GM03348 (cell line): Measurements from ENCODE around the gene NCKAP5.
"Not testable (repeated sequence)": the region's sequence is repeated elsewhere in the genome, so short reads cannot be mapped to it uniquely, and the experiment has no call there.

Experiments used
- DNase-seq: peaks from one replicate; pipeline ENCODE4 v3.0.0; 2012; ENCODE audit warnings: low spot score

NCKAP5 gene

DNA sequence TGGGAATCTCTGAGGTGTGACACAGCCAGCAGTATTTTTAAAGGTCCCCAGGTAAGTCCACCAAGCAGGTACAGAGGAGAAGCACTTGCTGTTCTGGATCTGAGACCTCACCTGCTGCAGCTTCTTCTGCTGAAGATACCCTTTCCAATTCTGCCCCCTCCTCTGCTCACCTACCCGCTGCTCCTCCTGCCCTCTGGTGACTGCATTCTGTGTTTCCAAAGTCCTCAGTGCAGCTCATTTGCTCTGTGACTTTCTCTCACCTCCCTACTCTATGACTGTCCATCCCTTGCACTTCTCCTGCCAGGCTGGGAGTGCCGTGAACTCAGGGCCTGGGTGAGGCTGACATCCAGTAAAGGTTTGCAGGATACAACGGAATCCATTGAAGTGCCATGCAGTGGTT is 693.1 kb downstream of the NCKAP5 start:
- no peak for DNase-seq

DNA sequence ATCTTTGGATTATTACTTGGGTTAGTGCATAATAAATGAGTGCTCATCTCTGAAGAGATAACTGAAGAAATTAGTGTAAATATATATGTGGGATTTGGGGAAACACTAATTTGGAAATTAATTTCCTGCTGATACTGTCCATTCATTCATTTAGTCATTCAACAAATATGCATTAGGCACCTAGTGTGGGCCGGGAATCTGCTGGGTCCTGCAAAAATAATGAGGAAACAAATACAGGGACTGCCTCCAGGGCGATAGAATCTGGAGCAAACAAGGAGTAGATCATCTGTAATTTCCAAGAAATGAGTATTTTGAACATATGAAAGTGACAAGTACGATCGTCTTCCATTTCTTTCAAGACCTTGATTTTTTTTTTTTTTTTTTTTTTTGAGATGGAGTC is 694.5 kb downstream of the NCKAP5 start:
- DNase-seq, result no peak

DNA sequence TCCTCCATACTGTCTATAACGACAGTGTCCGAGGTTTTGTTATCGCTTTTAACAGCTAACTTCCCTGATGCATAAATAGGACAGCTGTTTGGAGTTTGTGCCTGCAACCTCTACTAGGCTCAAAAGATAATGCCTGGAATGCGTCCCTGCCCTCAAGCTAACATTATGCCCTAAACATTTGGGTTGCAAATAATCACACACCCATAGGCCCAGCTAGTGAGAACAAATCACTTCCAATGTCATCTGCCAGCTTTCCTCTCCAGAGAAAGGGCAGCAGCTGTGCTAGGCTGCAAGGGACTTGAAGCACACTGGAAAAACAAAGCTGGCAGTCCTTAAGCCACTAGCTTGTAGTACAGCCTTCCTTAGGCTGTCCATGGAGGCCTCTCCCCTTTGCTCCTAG is 696.4 kb downstream of the NCKAP5 start:
- no peak for DNase-seq

DNA sequence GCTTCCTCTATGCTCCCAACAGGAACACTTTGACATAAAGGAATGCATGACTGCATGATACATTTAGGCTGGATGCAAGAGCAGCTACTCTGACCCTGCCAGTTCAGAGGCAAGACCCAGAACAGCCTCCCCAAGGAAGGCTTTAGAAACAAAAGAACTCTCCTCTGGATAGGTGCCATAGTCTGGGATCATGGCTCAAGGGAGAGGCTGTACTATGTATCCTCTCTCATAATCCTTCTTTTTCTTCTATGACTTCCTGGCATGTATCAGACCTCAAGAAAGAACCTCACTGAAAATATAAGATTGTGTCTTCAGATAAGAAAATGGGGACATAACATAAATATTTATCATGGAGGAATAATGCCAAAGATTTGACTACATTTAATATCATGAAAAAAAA is 704.3 kb downstream of the NCKAP5 start:
- DNase-seq, result no peak

DNA sequence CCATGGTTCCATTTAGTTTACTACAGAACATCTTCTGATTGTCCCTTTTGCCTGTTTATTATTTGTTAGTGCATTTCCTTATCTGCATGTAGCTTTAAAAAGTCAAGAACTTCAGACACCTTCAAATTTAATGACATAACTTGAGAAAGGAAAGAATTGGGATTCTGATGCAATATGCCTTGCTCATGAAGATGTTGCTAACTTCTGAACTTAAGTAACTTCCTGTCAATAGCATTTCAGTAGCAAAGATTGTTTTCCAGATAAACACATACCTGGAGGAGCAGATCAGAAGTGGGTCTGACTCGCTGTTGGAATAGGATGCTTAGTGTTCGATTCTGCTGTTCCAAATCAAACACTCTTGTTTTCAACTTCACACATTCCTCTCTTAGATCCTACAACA is 708.0 kb downstream of the NCKAP5 start:
- DNase-seq, result no peak

DNA sequence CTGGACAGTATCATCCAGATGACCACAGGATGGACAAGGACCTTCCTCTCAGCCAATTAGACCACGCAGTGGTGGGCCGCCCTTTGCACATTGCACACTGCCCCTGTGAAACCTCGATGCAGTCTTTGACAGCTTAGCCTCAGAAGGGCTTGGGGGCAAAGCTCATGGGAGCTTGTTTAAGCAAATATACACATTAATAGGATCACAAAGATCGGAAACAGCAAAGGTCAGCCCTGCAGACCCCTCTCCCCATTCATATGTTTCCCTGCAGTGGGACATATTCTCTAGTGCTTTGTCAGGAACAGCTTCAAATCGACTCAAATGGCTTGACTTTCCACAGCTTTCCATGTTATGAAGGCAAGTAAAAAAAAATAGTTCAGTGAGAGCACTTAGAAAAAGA is 708.7 kb downstream of the NCKAP5 start:
- DNase-seq, result no peak

DNA sequence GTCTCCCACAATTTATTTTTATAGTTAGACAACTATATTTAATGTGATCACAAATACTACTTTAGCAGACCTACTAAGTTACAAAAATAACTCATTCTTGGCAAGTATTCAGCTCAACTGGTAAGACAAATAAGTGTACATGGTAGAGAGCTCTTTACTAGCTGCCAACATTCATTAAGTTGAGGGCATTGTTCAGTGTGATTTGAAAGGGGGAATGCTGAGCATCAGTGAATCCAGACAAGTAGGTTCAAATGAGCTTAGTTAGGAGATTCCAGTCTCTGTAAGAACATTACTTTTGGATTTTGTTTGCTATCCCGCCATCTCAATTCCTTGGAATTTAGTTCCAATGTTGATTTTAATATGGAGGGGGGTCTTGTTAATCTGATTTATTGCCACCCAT is 710.9 kb downstream of the NCKAP5 start:
- DNase-seq, result no peak

DNA sequence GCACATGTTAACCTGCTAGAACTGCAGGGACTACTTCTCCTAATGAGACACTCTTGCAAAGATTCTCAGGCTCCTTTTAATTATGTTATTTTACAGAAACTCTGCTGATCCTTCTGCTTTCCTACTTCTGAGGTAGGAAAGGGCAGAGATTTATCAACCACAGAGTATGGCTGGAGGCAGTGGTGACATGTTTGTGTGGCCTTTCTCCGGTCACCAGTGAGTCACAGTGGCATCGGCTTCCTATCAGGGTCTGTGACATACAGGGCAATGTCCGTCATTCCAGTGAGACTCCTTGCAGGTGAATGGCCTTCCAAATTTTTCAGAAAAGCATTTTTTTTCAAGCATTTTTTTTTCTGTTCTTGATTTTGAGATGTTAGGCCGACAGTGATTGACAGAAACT is 717.6 kb downstream of the NCKAP5 start:
- no peak for DNase-seq

DNA sequence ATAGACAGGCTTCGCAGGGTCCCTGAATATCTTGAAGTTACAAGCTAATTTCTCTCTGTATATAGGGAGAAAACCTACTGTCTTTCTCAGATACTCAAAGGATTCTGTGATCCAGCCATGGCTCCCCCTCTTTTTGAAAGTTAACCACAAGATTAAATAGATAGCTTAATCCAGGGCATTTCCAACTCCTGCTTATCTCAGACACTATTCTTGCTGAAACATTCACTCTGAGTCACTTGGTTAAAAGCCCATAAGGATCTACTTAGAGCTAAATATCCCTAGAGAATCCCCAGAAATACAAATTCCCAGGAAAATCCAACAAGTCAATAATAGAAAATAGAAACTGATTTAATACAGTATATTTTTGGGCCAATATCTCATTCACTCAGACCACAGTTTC is 719.1 kb downstream of the NCKAP5 start:
- peak; percentile 36 for DNase-seq

DNA sequence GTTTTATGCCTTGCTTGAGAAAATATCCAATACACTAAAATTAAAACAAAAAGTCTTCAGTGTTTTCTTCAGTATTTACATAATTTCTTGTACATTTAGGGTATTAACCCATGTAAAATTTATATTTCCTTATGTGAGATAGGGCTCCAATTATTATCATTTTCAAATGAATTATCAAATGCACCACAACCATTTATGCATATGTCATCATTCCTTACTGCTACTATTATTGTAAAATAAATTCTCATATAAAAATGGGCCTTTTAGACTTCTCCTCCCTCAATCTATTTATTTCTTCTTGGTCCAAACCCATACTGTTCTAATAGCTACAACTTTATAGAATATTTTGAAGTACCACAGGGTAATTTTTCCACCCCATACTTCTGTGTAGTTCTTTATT is 722.9 kb downstream of the NCKAP5 start:
- DNase-seq, result no peak

DNA sequence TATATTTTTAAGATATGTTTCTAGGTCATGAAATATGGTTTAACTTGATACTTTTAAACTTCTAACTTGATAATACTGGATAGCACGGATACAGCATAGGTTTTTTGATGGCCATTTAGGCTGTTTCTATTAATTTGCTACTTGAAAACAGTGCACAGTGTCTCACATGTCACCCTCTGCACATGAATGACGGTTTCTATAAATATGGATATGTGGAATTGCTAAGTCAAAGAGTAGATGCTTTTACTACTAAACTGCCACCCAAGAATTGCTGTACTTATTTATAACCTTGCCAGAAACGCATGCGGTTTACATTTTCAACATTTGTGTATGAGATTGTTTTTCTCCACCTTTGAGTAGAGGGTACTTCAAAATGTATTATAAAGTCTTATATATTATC is 723.7 kb downstream of the NCKAP5 start:
- no peak for DNase-seq

DNA sequence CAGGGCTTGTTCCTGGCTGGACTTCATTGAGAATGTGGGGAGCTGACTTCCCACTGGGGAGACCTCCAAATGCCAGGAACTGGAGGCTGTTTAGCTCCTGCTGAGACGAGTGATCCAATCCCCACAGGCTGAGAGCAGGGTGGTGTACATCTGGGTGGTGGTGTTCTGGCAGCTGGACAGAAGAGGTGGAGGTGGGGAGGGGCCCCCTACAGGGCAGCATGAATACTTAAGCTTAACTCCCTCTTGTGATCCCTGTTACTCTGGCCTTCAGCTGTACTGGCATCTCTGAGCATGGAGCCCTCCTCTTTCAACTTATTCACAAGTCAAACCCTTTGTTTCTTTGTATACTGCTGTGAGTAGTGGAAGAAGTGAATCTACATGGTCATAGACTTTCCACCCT is 730.5 kb downstream of the NCKAP5 start:
- no peak for DNase-seq

DNA sequence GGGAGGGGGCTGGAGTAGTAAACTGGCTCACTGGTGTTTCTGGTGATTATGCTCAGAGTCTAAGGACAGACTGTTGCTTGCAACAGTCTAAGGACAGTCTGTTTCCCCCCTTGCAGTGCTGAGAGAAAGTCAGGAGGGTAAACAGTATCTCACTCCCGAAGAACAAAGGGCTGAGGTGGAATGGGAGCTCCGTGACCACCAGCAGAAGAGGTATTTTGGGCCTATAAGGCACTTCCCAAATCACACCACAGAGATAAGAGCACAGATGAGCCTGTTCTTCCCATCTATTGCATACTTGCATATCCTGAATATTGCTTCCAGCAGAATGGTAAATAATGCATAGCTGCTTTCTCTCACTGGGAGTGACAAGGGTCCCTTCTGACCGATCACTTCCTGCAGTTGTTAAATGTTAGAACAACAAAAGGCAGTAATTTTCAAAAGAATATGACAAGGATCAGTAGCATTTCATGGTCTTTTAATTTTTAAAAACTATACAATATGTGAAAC is 737.9 kb downstream of the NCKAP5 start:
- no peak for DNase-seq

DNA sequence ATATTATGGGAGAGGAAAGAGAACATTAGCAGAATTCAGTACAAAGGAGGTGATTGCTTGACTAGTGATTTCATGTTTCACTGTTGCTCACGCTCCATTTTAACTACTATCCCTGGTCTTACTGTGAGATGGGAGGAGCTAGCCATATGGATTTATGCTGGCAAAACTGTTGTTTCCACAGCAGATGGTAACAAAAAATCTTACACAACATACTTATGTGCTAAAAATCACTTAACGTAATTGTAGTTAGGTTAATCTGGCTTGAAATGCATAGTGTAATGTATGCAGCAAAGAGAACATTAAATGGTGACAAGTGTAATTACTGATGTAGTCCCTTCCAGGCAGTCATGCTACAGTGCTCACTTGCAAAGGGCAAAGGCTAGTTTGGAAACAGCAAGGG is 742.7 kb downstream of the NCKAP5 start:
- DNase-seq, result no peak

DNA sequence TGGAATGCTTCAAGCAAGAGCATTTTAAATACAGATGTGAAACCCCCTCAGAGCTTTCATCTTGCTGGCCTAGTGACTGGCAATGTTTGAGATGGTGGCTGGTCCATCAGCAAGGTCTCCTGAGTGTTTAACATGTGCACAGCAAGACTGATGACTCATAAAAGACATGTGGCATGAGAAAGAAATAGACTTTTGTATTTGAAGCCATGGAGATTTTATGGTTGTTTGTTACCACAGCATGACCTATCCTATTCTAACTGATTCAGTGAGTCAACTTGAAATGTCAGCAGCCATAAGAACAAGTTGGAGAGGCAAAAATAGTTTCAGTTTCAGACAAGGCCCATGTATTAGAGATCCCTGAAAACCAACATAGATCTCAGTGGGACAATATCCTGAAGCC is 743.5 kb downstream of the NCKAP5 start:
- no peak for DNase-seq

DNA sequence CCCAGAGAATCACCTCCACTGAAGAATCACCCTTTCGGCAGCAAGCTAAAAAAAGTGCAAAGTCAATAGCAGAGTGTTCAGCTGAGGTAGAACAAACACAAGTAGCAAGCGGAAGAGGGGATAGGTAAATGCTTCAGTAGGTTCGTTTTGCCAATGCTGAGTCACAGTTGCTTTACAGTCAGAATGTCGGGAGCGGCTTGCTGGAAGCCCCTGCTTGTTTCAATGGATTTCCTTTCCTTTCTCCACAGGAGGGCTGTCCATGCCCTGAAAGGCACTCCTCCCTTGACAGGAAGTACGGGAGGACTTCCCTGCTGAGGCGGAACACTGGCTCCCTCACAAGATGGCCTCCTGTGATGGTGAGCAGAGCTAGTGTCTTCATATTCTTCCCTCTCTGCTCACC is 752.0 kb downstream of the NCKAP5 start:
- no peak for DNase-seq

DNA sequence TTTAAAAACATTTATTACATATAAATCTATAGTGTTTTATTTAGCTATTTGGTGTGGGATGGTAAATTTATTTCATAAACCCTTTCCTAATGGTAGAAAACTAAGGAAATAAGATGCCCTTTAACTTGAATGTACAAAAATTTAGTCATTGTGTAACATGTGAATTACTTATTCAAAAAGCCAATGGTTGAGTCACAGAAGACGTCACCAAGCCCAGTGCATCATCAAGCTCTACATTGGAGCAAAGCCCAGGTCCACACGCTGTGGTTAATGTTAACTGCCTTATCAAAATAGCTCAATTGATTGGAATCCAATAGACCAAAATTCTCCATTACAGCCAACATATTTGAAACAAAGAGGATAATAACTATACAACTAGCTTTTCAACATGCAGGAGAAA is 752.7 kb downstream of the NCKAP5 start:
- DNase-seq, result peak; percentile 22

DNA sequence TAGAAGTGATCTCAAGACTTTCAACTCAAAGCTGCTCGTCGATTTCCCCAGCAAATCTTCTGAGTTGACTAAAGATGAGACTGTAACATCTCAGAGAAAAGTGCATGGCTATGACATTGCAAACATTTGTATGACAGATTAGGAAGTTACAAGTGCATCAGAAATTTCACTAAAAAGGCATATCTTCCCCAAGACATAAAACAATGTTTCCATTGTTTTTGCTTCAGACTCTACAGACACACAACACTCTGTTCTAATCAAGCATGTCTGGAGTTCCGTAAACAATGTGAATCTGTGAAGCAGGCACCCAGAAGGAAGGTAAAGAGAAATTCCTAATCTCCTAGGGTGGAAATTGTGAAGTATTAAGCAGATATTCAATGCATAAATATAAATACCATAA is 753.6 kb downstream of the NCKAP5 start:
- no peak for DNase-seq

DNA sequence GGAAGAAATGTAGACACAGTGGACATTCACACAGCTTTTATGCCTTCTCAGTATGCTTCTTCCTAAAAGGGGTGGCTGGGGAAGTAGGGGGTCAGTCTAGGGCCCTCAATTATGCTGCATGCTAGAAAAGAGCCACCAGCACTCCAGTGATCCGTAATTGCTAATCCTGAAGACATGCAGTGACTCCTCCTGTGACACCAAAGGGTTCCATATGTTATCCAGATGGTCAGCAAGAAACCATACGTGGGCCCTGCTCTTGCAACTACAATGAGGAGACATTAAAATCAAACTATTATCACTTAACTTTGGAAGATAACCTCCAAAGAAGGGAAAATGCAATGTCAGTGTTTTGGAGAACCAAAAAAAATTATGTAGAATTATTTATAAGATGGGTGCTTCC is 754.8 kb downstream of the NCKAP5 start:
- no peak for DNase-seq

DNA sequence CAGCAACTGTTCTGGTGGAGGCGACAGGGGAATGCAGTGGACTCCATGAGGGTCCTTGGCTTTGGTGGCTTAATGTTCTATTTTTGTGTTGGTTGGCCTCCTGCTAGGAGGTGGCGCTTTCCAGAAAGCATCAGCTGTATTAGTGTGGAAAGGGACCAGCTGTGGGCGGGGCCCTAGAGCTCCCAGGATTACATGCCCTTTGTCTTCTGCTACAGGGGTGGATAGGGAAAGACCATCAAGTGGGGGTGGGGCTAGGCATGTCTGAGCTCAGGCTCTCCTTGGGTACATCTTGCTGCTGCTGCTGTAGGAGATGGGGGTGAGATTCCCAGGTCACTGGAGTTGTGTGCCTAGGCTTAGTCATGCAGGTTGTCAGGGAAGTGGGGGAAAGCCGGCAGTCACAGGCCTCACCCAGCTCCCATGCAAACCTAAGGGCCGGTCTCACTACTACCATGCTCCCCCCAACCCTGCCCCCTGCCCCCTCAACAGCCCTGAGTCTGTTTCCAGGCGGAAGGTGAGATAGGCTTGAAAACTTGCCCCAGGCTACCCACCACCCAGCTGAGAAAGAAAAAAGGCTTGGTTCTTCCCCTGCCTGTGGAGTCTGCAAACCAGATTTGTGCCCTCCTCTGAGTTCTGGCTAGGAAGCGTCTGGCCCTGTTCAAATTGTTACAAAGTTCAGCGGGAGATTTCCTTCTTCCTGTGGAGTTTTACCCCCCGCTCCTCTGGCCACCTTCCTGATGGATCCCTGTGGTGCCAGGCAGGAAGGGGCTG is 756.9 kb downstream of the NCKAP5 start:
- no peak for DNase-seq

DNA sequence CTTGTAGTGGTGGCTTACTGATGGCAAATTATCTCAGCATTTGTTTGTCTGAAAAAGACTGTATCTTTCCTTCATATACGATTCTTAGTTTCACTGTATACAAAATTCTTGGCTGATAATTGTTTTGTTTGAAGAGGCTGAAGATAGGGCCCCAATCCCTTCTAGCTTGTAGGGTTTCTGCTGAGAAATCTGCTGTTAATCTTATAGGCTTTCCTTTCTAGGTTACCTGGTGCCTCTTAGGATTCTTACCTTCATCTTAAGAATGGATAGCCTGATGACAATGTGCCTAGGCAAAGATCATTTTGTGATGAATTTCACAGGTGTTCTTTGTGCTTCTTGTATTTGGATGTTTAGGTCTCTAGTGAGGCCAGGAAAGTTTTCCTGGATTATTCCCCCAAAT is 758.3 kb downstream of the NCKAP5 start:
- not testable (repeated sequence) for DNase-seq

DNA sequence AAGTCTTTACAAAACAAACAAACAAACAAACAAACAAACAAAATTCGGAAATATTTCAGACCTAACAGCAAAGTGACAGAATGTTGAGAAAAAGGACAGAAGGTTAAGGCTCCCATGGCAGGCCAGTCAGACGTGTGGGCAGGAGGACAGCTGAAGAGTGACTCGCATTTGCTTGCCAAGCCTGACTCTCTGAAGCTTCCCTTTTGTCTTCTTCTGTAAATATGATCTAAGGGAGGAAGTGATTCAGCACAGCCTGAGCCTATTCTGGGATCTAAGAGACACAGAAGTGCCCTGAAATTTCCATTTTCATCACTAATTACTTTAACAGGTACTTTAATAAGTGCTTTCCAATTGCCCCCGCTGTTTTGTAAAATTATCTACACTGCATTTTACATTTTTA is 764.2 kb downstream of the NCKAP5 start:
- DNase-seq, result peak; percentile 46

DNA sequence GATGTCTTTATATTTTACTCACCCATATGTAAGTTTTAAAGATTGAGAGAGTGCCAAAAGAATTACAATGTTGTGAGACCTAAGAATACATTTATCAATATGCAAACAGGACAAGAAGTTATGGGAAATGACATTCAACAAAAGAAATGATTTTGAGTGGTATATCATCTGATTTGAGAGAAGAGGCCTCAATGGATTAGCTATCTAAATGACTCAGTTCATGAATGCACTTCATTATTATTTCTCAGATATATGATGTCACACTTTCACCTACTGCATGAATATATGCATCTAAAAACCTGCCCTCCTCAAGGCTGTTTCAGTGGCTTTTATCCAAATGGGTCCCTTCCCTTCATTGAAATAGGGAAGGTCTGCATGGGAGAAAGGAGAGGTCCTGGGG is 769.9 kb downstream of the NCKAP5 start:
- DNase-seq, result no peak

DNA sequence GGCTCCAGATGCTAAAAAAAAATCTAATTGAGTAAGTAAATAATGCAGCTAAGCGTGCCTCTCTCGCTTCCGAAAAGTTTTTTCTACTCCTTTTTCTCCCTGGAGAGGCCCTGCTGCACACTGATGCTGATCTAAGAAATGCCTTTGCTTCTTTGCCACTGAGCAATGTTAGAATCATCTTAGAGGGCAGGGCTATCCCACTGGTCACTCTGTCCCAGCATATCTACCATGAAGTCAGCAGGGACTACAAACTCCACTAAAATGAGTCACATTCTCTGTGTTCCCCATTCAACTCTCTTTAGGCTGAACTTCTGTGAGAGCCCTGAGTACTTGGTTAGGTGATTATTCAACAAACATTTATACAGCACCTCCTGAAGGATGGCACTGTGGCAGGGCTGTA is 770.7 kb downstream of the NCKAP5 start:
- peak; percentile 30 for DNase-seq
